HCT116 (cell line): Measurements from ENCODE around the gene LRRC31. TPM values are rescaled to one million over a fixed set of nuclear protein-coding genes. Genes with fewer than 3 reads are reported as not detected.

Source experiments
- ATAC-seq: fragments of 200-7000 bp; cut with Tn5 transposase; 2 replicates; pipeline ENCODE4 v1.9.1; 2020; ENCODE audit warnings: mild to moderate bottlenecking, moderate library complexity
- BruUV-seq: library from RNA; stranded (reverse); fragments of 400-500 nt; replicated peaks from 2 replicates; lab custom pipeline; 2021; lab: Mats Ljungman, UMichigan
- CTCF ChIA-PET: fragments of 300-600 bp; sonication (Branson Sonifier 250); formaldehyde crosslinking; loops from one replicate; lab custom pipeline; 2021; ENCODE audit warnings: antibody characterized with exemption; lab: Charles Lee
- POLR2A ChIA-PET: fragments of 300-600, 350-600 bp; sonication (Branson Sonifier 250); formaldehyde crosslinking; loops from one replicate; lab custom pipeline; 2021; ENCODE audit warnings: antibody characterized with exemption; lab: Charles Lee
- RAD21 ChIA-PET, 2 experiments: fragments of 300-600 bp; sonication (Branson Sonifier 250); formaldehyde crosslinking; loops; one replicate each; lab custom pipeline; 2023; ENCODE audit warnings: low total read pairs in 2 of 2; ENCODE audit not compliant: uncharacterized antibody in 2 of 2, unreplicated experiment in 2 of 2, low non-redundant PET in 1 of 2; lab: Charles Lee
- DNase-seq: peaks from one replicate; pipeline ENCODE4 v3.0.0-alpha.2; 2010; ENCODE audit warnings: low read depth, low spot score
- H2AFZ ChIP-seq: fragments of 200-600 bp; shearing (Covaris generic), sonication (generic); 2 replicates; pipeline ENCODE4 v1.6.1; 2017; ENCODE audit warnings: low read depth, mixed run types, mixed read lengths, antibody characterized with exemption, low read length; ENCODE audit not compliant: poor library complexity, severe bottlenecking
- H3K27ac ChIP-seq: 2 replicates; pipeline ENCODE4 v1.5.1; 2012; ENCODE audit warnings: low read depth, low read length
- H3K27me3 ChIP-seq: fragments of 200-600 bp; sonication (generic); 2 replicates; pipeline ENCODE4 v1.6.1; 2016; ENCODE audit warnings: mixed run types, low read length, mixed read lengths; ENCODE audit not compliant: insufficient read depth
- H3K36me3 ChIP-seq, 2 experiments: fragments of 200-500 bp in 1 of 2; fragments of 200-600 bp in 1 of 2; sonication (Bioruptor generic) in 1 of 2; sonication (generic) in 1 of 2; 2 replicates each; pipeline versions ENCODE4 v1.5.1 to v1.6.1; 2014 to 2016; ENCODE audit warnings: low read length in 2 of 2, inconsistent platforms in 1 of 2, mixed read lengths in 1 of 2, mixed run types in 1 of 2; ENCODE audit not compliant: insufficient read depth in 2 of 2, control insufficient read depth in 1 of 2
- H3K4me1 ChIP-seq, 2 experiments: fragments of 200-600 bp in 1 of 2; sonication (generic) in 1 of 2; 2 replicates each; pipeline versions ENCODE4 v1.5.1 to v1.6.1; 2012 to 2017; ENCODE audit warnings: low read length in 2 of 2, inconsistent platforms in 1 of 2, mild to moderate bottlenecking in 1 of 2, mixed read lengths in 1 of 2, mixed run types in 1 of 2, moderate library complexity in 1 of 2; ENCODE audit not compliant: insufficient read depth in 2 of 2, control insufficient read depth in 1 of 2
- H3K4me2 ChIP-seq: fragments of 200-600 bp; sonication (generic); 2 replicates; pipeline ENCODE4 v1.6.1; 2017; ENCODE audit warnings: mixed run types, low read length, mixed read lengths
- H3K4me3 ChIP-seq, 2 experiments: fragments of 200-600 bp in 1 of 2; sonication (generic) in 1 of 2; replicated peaks in 1 of 2; 2 replicates each; pipeline ENCODE4 v1.5.1; 2011 to 2016; ENCODE audit warnings: low read length in 2 of 2, control low read depth in 1 of 2, low read depth in 1 of 2, mild to moderate bottlenecking in 1 of 2, mixed read lengths in 1 of 2, mixed run types in 1 of 2
- H3K79me2 ChIP-seq: fragments of 200-600 bp; sonication (generic); 2 replicates; pipeline ENCODE4 v1.6.1; 2017; ENCODE audit warnings: mild to moderate bottlenecking, mixed run types, low read length, moderate library complexity, mixed read lengths; ENCODE audit not compliant: insufficient read depth
- H3K9ac ChIP-seq: fragments of 200-600 bp; sonication (generic); 2 replicates; pipeline ENCODE4 v1.6.1; 2016; ENCODE audit warnings: low read length, mixed read lengths
- H3K9me2 ChIP-seq: fragments of 200-600 bp; sonication (generic), shearing (Covaris generic); 2 replicates; pipeline ENCODE4 v1.6.1; 2017; ENCODE audit warnings: mixed run types, mild to moderate bottlenecking, moderate library complexity; ENCODE audit not compliant: insufficient read depth
- H3K9me3 ChIP-seq, 2 experiments: fragments of 200-500 bp in 1 of 2; fragments of 200-600 bp in 1 of 2; sonication (Bioruptor generic) in 1 of 2; sonication (generic) in 1 of 2; 2 replicates each; pipeline ENCODE4 v1.6.1; 2014 to 2017; ENCODE audit warnings: low read length in 2 of 2, mixed read lengths in 2 of 2, inconsistent platforms in 1 of 2, low read depth in 1 of 2, mild to moderate bottlenecking in 1 of 2, mixed run types in 1 of 2, moderate library complexity in 1 of 2; ENCODE audit not compliant: control insufficient read depth in 1 of 2, insufficient read depth in 1 of 2
- H4K20me1 ChIP-seq: fragments of 200-600 bp; sonication (generic), shearing (Covaris generic); 2 replicates; pipeline ENCODE4 v1.6.1; 2017; ENCODE audit warnings: mixed run types, mild to moderate bottlenecking, moderate library complexity; ENCODE audit not compliant: insufficient read depth
- ATF3 ChIP-seq: IDR thresholded peaks from 2 replicates; pipeline ENCODE4 v1.6.1; 2012
- CBX3 ChIP-seq: IDR thresholded peaks from 2 replicates; pipeline ENCODE4 v1.6.1; 2012; ENCODE audit warnings: low read depth
- CTCF ChIP-seq, 3 experiments: fragments of 200-600 bp in 1 of 3; sonication (generic) in 1 of 3; IDR thresholded peaks in 2 of 3; conservative IDR thresholded peaks in 1 of 3; 2 replicates each; pipeline ENCODE4 v1.5.1; 2012 to 2017; ENCODE audit warnings: low read depth in 2 of 3, low read length in 2 of 3, antibody characterized with exemption in 1 of 3, borderline replicate concordance in 1 of 3, control low read depth in 1 of 3, mild to moderate bottlenecking in 1 of 3, mixed read lengths in 1 of 3, mixed run types in 1 of 3, moderate library complexity in 1 of 3; ENCODE audit not compliant: insufficient read depth in 1 of 3
- EGR1 ChIP-seq: IDR thresholded peaks from 2 replicates; pipeline ENCODE4 v1.6.1; 2012; ENCODE audit warnings: low read depth
- ELF1 ChIP-seq: IDR thresholded peaks from 2 replicates; pipeline ENCODE4 v1.6.1; 2012; ENCODE audit warnings: low read depth, borderline replicate concordance
- EZH2 ChIP-seq: fragments of 200-600 bp; sonication (generic); IDR thresholded peaks from 2 replicates; pipeline ENCODE4 v1.6.1; 2017; ENCODE audit warnings: antibody characterized with exemption, mixed run types
- EZH2phosphoT487 ChIP-seq: fragments of 200-600 bp; IDR thresholded peaks from 2 replicates; pipeline ENCODE4 v1.6.1; 2018; ENCODE audit warnings: antibody characterized with exemption, borderline replicate concordance
- MAX ChIP-seq: IDR thresholded peaks from 2 replicates; pipeline ENCODE4 v1.6.1; 2012
- SP1 ChIP-seq: IDR thresholded peaks from 2 replicates; pipeline ENCODE4 v1.6.1; 2012; ENCODE audit warnings: low read depth
- SRF ChIP-seq: IDR thresholded peaks from 2 replicates; pipeline ENCODE4 v1.6.1; 2012; ENCODE audit warnings: low read depth
- YY1 ChIP-seq: IDR thresholded peaks from 2 replicates; pipeline ENCODE4 v1.6.1; 2011; ENCODE audit warnings: low read length, low read depth, moderate library complexity, mild to moderate bottlenecking; ENCODE audit not compliant: insufficient replicate concordance; ENCODE audit errors: extremely low read depth
- intact Hi-C: fragments of 100-400 bp; cut with micrococcal nuclease; formaldehyde crosslinking; loops from 2 replicates; pipeline ENCODE4 v1.10.0; 2022
- total RNA-seq: library from RNA; stranded (reverse); gene quantifications from one replicate; pipeline ENCODE4 v1.2.1, GENCODE V29; 2021; ENCODE audit not compliant: unreplicated experiment

Gene LRRC31
- total RNA-seq, 1 experiment from 2014 or later: not detected

- RAD21 ChIA-PET: no interaction called here
- Histone ChIP-seq H3K27ac (no peak overlapping the region), H3K9ac (no peak overlapping the region), H3K4me3 (no peak overlapping the region), H2AFZ (no peak overlapping the region), H4K20me1 (no peaks in the 10 kb centered on the region), H3K9me3 (no peaks in the 10 kb centered on the region), H3K36me3 (no peaks in the 10 kb centered on the region), H3K27me3 (no peaks in the 10 kb centered on the region), H3K4me2 (no peak overlapping the region), H3K9me2 (no peaks in the 10 kb centered on the region), H3K79me2 (no peaks in the 10 kb centered on the region), H3K4me1 (no peaks in the 10 kb centered on the region)
- CTCF ChIA-PET: no interaction called here
- ATAC-seq: no peak
- no peak for DNase-seq
- intact Hi-C loops: no loop called here
- no peak for TF ChIP-seq SP1
- TF ChIP-seq CBX3: no peak
- TF ChIP-seq CTCF (IDR thresholded peaks at IDR 0.05 in 2 of 3, conservative IDR thresholded peaks at IDR 0.05 in 1 of 3; ENCODE audit: borderline replicate concordance in 1 of 3, insufficient read depth in 1 of 3, low read depth in 2 of 3, low read length in 2 of 3): no peak
- TF ChIP-seq EZH2: no peak
- TF ChIP-seq EZH2phosphoT487: no peak
- TF ChIP-seq EGR1: no peak
- no peak for TF ChIP-seq MAX
- no peak for TF ChIP-seq ATF3
- TF ChIP-seq ELF1: no peak
- TF ChIP-seq SRF: no peak
- no peak for TF ChIP-seq YY1
- POLR2A ChIA-PET: no interaction called here
- BruUV-seq: no TSS peak
Measured at GRCh38 chr3:169880576-169881250, 11.0 kb upstream of the LRRC31 start.
